ENCODE measurements around the gene TRIM6. TPM values are rescaled to one million over a fixed set of nuclear protein-coding genes. Genes with fewer than 3 reads are reported as not detected.
"Not testable (repeated sequence)": the region's sequence is repeated elsewhere in the genome, so short reads cannot be mapped to it uniquely, and the experiment has no call there.

Gene TRIM6
- total RNA-seq, 1 donor from 2014 or later: 0.84 TPM

GRCh38 chr11:5600374-5600851 is 4.0 kb downstream of the TRIM6 start:
- intact Hi-C loops (cut with DNase I): no loop called here
- DNase-seq (ENCODE audit: missing footprints) (peak; percentile 72), ATAC-seq (peak; percentile 87)

GRCh38 chr11:5602791-5603190 is 6.4 kb downstream of the TRIM6 start:
- ATAC-seq; intact Hi-C loops (cut with DNase I); DNase-seq (ENCODE audit: missing footprints): not testable (repeated sequence)

- intact Hi-C loops (cut with DNase I): no loop called here
- DNase-seq (ENCODE audit: missing footprints) (no peak), ATAC-seq (no peak)
Measured at GRCh38 chr11:5603326-5603725, 6.9 kb downstream of the TRIM6 start.

GRCh38 chr11:5604896-5605295 is 8.5 kb downstream of the TRIM6 start:
- ATAC-seq: no peak
- intact Hi-C loops (cut with DNase I): no loop called here
- no peak for DNase-seq (ENCODE audit: missing footprints)

GRCh38 chr11:5605849-5606248 is 9.4 kb downstream of the TRIM6 start:
- intact Hi-C loops (cut with DNase I): no loop called here
- ATAC-seq (no peak), DNase-seq (ENCODE audit: missing footprints) (no peak)

- DNase-seq (ENCODE audit: missing footprints): no peak
- intact Hi-C loops (cut with DNase I): no loop called here
- ATAC-seq: no peak
Measured at GRCh38 chr11:5608808-5609207, 12.4 kb downstream of the TRIM6 start.

- DNase-seq (ENCODE audit: missing footprints) (no peak), ATAC-seq (no peak)
- intact Hi-C loops (cut with DNase I): no loop called here
Measured at GRCh38 chr11:5610446-5610845, 14.0 kb downstream of the TRIM6 start.

- ATAC-seq: no peak
- intact Hi-C loops (cut with DNase I): no loop called here
- DNase-seq (ENCODE audit: missing footprints): no peak
Measured at GRCh38 chr11:5611627-5612026, 15.2 kb downstream of the TRIM6 start.

- intact Hi-C loops (cut with DNase I): no loop called here
- DNase-seq (ENCODE audit: missing footprints) (no peak), ATAC-seq (no peak)
Measured at GRCh38 chr11:5618807-5619206, 22.4 kb downstream of the TRIM6 start.

- ATAC-seq (peak; percentile 49), DNase-seq (ENCODE audit: missing footprints) (no peak)
- intact Hi-C loops (cut with DNase I): no loop called here
Measured at GRCh38 chr11:5620651-5621521, 24.4 kb downstream of the TRIM6 start.

- no peak for DNase-seq (ENCODE audit: missing footprints)
- ATAC-seq: no peak
- intact Hi-C loops (cut with DNase I): no loop called here
Measured at GRCh38 chr11:5621580-5621979, 25.1 kb downstream of the TRIM6 start.

- DNase-seq (ENCODE audit: missing footprints): no peak
- no peak for ATAC-seq
- intact Hi-C loops (cut with DNase I): no loop called here
Measured at GRCh38 chr11:5622802-5623201, 26.4 kb downstream of the TRIM6 start.

- intact Hi-C loops (cut with DNase I): no loop called here
- ATAC-seq (peak; percentile 93), DNase-seq (ENCODE audit: missing footprints) (no peak)
Measured at GRCh38 chr11:5624489-5625279, 28.2 kb downstream of the TRIM6 start, which contains the start of gene TRIM34. Gene TRIM34 (plus strand): TSS chr11:5625001. CDS start chr11:5632332, 7,331 bp downstream.

- ATAC-seq: no peak
- DNase-seq (ENCODE audit: missing footprints): no peak
- intact Hi-C loops (cut with DNase I): no loop called here
Measured at GRCh38 chr11:5625281-5625680, 28.8 kb downstream of the TRIM6 start.

GRCh38 chr11:5626196-5626595 is 29.8 kb downstream of the TRIM6 start:
- no peak for DNase-seq (ENCODE audit: missing footprints)
- intact Hi-C loops (cut with DNase I): no loop called here
- no peak for ATAC-seq

GRCh38 chr11:5631417-5631816 is 35.0 kb downstream of the TRIM6 start:
- no peak for DNase-seq (ENCODE audit: missing footprints)
- ATAC-seq: no peak
- intact Hi-C loops (cut with DNase I): no loop called here

- DNase-seq (ENCODE audit: missing footprints) (no peak), ATAC-seq (no peak)
- intact Hi-C loops (cut with DNase I): no loop called here
Measured at GRCh38 chr11:5631969-5632635, 35.7 kb downstream of the TRIM6 start.

GRCh38 chr11:5639953-5640352 is 43.5 kb downstream of the TRIM6 start:
- DNase-seq (ENCODE audit: missing footprints): no peak
- ATAC-seq: no peak
- intact Hi-C loops (cut with DNase I): no loop called here

- ATAC-seq (no peak), DNase-seq (ENCODE audit: missing footprints) (no peak)
- intact Hi-C loops (cut with DNase I): no loop called here
Measured at GRCh38 chr11:5643585-5643984, 47.1 kb downstream of the TRIM6 start.
